NCI-H446 (cell line): ENCODE results near the gene PHETA1.

Source experiments
- DNase-seq, 2 experiments: peaks; one replicate each; lab custom pipeline; 2025; lab: John Stamatoyannopoulos, UW

PHETA1 gene

DNA sequence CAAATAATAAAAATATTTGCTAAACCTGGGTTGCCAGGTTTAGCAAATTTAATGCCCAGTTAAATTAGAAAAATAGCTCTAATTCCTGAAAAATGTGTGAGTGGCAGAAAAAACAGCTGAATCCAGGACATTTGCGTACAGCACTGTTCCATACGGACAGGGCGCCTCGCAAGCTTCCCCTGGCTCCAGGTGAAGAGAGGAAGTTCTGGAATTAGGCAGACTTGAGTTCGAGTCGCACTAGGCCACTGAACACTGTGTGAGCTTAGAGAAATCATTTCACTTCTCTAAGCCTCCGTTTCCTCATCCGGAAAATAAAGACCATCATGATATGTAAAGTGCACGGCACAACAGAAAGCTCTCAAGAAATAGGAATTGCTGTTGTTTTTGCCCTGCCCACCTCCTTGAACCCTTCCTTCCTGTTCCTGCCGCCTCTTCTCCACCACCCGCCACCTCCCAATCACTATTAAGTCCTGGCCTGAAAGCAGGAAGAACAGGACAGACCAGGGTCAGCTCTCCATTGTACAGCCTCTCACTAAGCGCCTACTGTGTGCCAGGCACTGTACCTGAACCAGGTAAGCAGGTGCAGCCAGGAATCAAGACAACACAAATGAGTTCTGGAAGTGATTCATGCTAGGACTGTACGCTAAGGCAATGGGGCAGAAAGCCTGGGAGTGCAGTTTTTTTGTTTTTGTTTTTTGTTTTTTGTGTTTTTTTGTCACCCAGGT, 763 bp upstream of the PHETA1 start:
- no peak for DNase-seq

GRCh38 chr12:111368291-111368787, 556 bp downstream of the PHETA1 start:
- DNase-seq = no peak

DNA sequence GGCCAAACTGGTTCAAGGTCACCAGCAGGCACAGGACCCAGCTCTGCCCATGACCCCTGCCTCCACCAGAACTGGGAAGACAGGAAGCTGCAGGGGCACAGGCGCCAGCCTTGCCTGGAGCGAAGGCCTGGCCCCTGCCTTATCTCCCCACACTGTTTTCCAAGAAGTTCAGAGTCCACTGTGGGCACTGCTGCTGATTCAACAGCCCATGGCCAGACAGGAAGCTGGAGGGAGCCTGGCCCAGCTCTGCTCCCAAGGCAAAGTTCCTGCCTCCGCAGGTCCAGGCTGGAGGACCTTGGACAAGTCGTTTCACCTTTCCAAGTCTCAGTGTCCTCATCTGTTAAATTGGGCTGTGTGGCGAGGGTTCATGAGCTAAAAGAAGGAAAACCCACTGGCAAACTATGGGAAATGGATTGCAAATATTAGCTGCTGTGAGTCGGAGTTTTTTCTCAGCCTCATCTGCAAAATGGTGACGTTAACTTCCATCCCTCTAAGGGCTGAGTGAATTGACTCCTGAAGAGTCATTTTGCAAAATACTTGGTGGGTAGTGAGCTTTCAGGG, 1.2 kb downstream of the PHETA1 start:
- no peak for DNase-seq

DNA sequence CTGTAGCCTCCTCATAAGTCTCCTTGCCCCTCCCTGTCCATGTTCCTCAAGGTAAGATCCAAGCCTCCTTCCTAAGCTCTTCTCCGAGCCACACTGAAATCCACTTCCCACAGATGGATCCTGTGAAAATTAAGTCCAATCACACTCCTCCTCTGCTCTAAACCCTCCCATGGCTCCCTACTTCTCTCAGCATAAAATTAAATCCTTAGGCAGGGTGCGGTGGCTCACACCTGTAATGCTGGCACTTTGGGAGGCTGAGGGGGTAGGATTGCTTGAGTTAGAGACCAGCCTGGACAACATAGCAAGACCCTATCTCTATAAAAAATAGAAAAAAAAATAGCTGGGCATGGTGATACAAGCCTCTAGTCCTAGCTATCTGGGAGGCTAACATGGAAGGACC, 2.3 kb downstream of the PHETA1 start:
- no peak for DNase-seq

DNA sequence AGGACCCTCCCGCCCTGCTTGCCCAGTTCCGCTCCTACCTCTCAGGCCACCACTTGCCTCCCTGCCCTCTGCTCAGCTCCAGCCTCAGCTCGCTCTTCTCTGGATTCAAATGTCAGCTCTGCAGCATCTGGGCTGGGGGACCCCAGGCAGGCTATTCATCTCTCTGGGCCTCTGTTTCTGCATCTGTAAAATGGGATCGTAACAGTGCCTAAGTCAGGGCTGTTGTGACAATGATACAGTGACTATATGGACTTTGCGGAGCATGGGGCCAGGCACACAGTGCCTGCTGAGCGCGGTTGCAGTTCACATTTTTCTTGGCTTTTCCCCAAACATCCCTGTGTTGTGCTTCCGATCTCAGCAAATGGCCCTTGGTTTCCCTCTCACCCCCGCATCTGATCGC, 2.8 kb downstream of the PHETA1 start:
- DNase-seq = no peak

DNA sequence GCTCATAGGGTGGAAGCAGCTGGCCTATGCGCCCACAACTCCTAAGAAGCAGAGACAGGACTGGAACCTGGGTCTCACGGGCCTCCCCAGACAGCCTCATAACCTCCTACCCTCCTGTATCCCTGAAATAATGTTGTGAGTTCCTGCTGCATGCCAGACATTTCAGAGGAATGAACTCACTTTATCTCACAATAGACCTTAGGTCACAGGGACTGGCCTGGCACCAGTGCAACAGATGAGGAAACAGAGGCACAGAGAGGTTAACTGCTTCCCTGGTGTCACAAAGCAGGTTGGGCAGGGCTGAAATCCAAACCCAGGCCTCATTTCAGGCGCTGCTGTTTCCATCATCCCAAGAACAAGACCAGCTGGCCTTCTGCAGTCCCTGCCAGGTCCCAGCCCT, 5.3 kb downstream of the PHETA1 start:
- no peak for DNase-seq

- no peak for DNase-seq
Measured at GRCh38 chr12:111362687-111363475, 6.0 kb downstream of the PHETA1 start.

DNA sequence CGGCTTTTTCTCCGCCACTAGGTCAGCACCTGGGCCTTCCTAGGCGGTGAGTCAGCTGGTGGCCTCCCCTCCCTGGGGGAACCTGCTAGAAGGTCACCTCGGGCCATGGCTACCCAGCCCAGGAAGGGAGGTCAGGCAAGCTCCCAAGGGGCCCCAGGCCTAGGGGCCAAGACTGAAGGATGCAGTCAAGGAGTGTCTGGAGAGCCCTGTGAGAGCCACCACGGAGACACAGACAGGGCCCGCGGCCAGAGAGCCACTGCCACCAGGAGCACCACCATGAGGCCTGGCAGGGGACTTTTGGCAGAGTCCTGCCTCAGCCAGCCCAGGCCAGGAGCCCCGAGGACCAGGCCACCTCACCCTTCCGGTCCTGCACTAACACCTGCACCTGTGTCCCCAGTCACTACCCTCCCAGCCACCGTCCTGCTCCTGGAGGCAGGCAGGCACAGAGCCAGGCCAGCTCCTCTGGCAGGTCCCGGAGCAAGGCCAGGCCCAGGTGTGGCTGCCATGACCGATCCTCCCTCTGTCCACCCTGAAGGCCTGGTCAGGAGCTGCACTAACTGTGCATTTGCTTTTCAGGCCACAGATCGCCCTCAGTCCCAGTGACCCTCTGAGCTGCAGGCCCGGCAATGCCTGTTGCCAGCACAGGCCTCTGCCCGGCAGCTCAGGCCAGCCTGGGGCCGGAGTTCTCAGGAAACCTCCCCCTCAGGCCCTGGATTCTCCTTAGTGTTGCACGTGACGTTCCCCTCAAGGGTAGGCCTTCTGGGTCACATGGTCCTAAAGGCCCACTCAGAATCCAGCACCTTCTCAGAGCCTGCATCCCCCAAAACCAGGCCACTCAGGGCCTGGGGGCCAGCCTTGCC, 6.9 kb downstream of the PHETA1 start:
- DNase-seq = no peak

DNA sequence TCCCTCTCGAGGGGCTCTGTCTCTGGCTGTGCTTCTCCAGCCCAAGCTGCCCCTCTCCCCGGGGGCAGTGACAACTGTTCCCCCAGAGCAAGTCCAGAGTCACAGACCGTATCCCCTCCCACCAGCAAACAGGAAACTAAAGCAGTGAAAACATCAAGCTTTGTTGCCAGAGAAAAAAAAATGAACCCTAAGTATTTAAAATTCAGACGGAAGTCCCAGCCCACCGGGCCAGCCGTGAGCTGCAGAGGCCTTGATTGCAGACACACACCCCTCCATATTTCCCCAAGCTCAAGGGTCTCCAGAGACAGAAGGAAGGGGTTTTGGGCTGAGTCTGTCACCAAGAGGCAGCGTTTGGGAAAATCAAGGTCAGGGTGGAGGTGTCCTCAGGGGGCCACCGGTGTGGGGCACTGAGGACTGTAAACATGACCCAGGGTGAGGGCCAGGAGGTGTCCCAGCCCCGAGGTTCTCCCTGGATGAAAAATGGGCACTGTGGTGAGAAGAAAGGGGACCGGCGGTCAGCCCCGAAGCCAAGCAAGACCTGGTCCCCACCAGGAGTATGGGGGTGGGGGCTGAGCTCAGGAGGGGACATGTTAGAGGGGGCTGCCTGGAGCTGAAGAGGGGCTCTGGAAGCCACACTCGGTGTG, 7.7 kb downstream of the PHETA1 start:
- DNase-seq = no peak

GRCh38 chr12:111360325-111360930, 8.5 kb downstream of the PHETA1 start:
- DNase-seq = no peak

DNA sequence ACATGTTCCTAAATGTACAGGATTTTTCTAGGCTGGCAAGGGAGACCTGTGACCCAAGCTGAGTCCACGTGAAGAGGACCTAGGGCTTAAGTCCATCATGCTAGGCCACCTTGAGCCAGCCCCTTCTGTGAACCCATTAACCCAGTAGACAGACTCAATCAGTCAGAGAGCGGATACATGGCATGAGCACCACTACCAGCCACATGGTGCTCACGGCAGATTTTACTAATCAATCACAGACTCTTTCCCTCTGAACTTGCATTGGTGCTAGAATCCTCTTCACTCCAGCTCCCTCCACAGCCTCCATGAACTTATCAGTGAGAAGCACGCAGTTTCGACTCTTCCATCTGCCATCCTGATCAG, 9.0 kb downstream of the PHETA1 start:
- no peak for DNase-seq

DNA sequence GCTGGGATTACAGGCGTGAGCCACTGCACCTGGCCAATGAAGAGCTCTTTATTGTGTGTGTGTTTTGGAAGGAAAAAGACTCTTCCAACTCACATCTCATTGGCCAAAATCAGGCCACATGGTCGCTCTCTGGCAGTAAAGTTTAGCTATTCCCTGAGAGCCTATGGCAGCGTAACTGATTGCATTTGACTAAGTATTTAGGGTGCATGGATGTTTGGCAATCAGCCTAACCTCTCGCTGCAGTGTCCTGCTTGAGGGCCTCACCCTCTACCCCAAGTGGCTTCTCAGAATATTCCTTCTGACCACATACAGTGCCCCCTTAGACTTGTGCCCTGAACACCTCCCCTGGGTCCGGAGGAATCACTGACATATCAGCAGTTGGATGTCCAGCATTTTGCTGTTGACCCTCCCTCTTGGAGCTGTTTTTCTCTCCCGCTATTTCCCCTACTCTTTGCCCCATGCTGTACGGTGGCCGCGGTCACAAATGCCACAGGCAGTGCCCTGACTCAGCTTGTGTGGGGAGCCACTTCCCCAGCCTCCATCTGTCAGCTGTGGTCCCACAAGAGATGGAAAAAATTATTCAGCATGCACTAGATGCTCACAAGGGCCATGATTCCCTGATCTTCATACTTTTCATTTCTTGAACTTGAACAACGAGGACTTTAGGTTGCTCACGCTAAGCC, 9.5 kb downstream of the PHETA1 start:
- no peak for DNase-seq

GRCh38 chr12:111355201-111355925, 13.5 kb downstream of the PHETA1 start:
- DNase-seq = no peak

DNA sequence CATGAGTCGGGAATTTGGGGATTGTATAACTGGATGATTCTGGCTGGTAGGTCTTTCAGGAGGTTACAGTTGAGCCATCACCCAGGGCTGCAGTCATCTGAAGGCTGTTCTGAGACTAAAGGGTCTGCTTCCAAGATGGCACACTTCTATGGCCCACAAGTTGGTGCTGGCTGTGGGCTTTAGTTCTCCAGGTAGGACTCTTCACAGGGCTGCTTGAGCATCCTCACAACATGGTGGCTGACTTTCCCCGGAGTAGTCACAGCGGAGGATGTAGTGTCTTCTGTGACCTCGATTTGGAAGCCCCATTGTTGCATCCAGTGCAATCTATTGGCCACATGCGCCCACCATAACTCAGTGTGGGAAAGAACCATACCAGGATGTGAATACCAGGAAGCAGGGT, 14.4 kb downstream of the PHETA1 start:
- no peak for DNase-seq

DNA sequence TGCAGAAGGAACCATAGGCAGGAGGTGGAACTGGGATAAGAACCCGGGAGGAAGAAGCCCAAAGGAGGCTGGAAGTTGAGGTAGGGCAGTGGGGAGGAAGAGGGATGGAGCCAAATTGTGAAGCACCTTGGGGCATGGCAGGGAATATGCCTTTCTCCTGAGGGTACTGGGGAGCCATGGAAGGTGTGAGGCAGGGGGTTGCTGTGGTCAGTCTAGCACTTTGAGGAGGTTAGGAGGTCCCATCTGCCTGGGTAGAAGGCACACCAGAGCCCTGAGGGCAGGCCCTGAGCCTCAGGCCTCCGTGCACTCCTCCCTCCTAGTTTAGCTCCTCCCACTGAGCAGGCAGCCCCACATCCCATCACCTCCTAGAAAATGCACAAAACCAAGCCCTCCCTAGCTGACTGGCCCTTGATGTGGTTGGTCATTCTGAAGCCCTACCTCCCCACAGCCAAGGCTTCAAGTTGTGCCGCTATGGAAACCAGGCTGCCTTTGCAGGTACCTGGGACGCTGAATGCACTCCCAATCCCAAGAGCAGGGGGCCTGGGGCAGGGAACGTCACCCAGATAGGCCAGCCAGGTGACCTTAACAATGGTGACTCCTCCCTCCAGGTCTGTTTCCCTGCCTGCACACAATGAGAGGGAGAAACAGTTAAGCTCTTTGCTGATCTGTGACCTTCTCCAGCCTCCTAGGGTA, 15.1 kb downstream of the PHETA1 start:
- DNase-seq = no peak

GRCh38 chr12:111353026-111353425, 15.9 kb downstream of the PHETA1 start:
- DNase-seq = no peak

DNA sequence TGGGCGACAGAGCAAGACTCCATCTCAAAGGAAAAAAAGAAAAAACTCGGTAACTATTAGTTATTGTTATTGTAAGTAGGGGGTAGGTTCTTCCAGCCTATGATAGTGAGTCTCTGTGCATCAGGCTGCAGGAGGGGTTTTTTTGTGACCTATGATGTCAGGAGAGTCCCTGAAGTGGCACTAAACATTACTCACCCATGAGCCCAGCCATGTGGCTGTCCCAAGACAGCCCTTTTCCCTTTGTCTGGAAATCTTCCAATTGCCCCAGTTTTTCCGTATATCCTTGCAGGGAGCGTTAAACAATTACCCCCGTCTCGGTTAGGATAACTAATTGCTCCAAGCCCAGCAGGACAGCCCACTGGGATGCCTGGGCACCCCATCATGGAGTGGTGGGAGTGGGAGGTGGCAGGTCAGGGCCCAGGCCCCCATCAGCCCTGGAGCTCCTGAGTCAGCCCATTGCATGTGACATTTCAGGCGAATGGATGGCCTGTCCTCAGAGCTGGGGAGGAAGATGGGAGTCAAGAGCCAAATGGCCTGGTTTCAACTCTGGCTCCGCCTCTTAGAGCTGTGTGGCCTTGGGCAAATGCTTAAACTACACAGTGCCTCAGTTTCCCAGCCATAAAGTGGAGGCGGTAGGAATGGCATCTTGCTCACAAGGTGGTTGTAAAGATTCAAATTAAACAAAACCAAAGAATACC, 16.4 kb downstream of the PHETA1 start:
- DNase-seq = no peak

- DNase-seq = no peak
Measured at GRCh38 chr12:111351026-111351425, 17.9 kb downstream of the PHETA1 start.
